ENCODE results near the gene KLRF2.

Gene KLRF2

GRCh38 chr12:9872742-9873141 is 8.5 kb upstream of the KLRF2 start:
- TF ChIP-seq POLR2AphosphoS5 (IDR thresholded peaks at IDR 0.05; ENCODE audit: low read depth, low read length) (no peak), FOXP2 (optimal IDR thresholded peaks at IDR 0.05; ENCODE audit: borderline replicate concordance, extremely low read depth, extremely low read length, insufficient read depth) (no peak), TAF1 (IDR thresholded peaks at IDR 0.05; ENCODE audit: borderline replicate concordance, insufficient read depth, low read length) (no peak), SIN3A (IDR thresholded peaks at IDR 0.05; ENCODE audit: borderline replicate concordance, insufficient read depth, low read length) (no peak), REST (IDR thresholded peaks at IDR 0.05; ENCODE audit: insufficient read depth in 1 of 2, low read depth in 2 of 2, low read length in 2 of 2) (no peak)

- TF ChIP-seq POLR2AphosphoS5 (IDR thresholded peaks at IDR 0.05; ENCODE audit: low read depth, low read length) (no peak), FOXP2 (optimal IDR thresholded peaks at IDR 0.05; ENCODE audit: borderline replicate concordance, extremely low read depth, extremely low read length, insufficient read depth) (no peak), REST (IDR thresholded peaks at IDR 0.05; ENCODE audit: insufficient read depth in 1 of 2, low read depth in 2 of 2, low read length in 2 of 2) (no peak), TAF1 (IDR thresholded peaks at IDR 0.05; ENCODE audit: borderline replicate concordance, insufficient read depth, low read length) (no peak), SIN3A (IDR thresholded peaks at IDR 0.05; ENCODE audit: borderline replicate concordance, insufficient read depth, low read length) (no peak)
Observed at GRCh38 chr12:9880532-9881078, 684 bp upstream of the KLRF2 start.

- no peak for TF ChIP-seq POLR2AphosphoS5 (IDR thresholded peaks at IDR 0.05; ENCODE audit: low read depth, low read length)
- no peak for TF ChIP-seq SIN3A (IDR thresholded peaks at IDR 0.05; ENCODE audit: borderline replicate concordance, insufficient read depth, low read length)
- TF ChIP-seq FOXP2 (optimal IDR thresholded peaks at IDR 0.05; ENCODE audit: borderline replicate concordance, extremely low read depth, extremely low read length, insufficient read depth), result no peak
- no peak for TF ChIP-seq TAF1 (IDR thresholded peaks at IDR 0.05; ENCODE audit: borderline replicate concordance, insufficient read depth, low read length)
- TF ChIP-seq REST (IDR thresholded peaks at IDR 0.05; ENCODE audit: insufficient read depth in 1 of 2, low read depth in 2 of 2, low read length in 2 of 2), result no peak
Observed at GRCh38 chr12:9881988-9882387, 699 bp downstream of the KLRF2 start.

- TF ChIP-seq TAF1 (IDR thresholded peaks at IDR 0.05; ENCODE audit: borderline replicate concordance, insufficient read depth, low read length), result no peak
- no peak for TF ChIP-seq FOXP2 (optimal IDR thresholded peaks at IDR 0.05; ENCODE audit: borderline replicate concordance, extremely low read depth, extremely low read length, insufficient read depth)
- no peak for TF ChIP-seq POLR2AphosphoS5 (IDR thresholded peaks at IDR 0.05; ENCODE audit: low read depth, low read length)
- TF ChIP-seq SIN3A (IDR thresholded peaks at IDR 0.05; ENCODE audit: borderline replicate concordance, insufficient read depth, low read length), result no peak
- no peak for TF ChIP-seq REST (IDR thresholded peaks at IDR 0.05; ENCODE audit: insufficient read depth in 1 of 2, low read depth in 2 of 2, low read length in 2 of 2)
Observed at GRCh38 chr12:9883175-9883574, 1.9 kb downstream of the KLRF2 start.

Measured in PFSK-1 (cell line).